GM12891 (cell line): ENCODE measurements around the gene NKX2-3.

Source experiments
- POLR2A ChIP-seq: IDR thresholded peaks from 2 replicates; pipeline ENCODE4 v1.6.1; 2011; ENCODE audit warnings: low read depth, low read length, control low read depth
- POLR2AphosphoS5 ChIP-seq: IDR thresholded peaks from 2 replicates; pipeline ENCODE4 v1.6.1; 2011; ENCODE audit warnings: low read depth, low read length, control low read depth
- SPI1 ChIP-seq: IDR thresholded peaks from 2 replicates; pipeline ENCODE4 v1.6.1; 2011; ENCODE audit warnings: low read depth, low read length, control low read depth
- TAF1 ChIP-seq: IDR thresholded peaks from 2 replicates; pipeline ENCODE4 v1.6.1; 2011; ENCODE audit warnings: low read depth, low read length, control low read depth

GRCh38 chr10:99583687-99584086 is 50.9 kb downstream of the NKX2-3 start:
- TF ChIP-seq POLR2A (no peak), TAF1 (no peak), POLR2AphosphoS5 (no peak), SPI1 (no peak)
